Astrocyte (in vitro differentiated cells and primary cell): ENCODE results near the gene DOCK2. TPM values are rescaled to one million over a fixed set of nuclear protein-coding genes. Genes with fewer than 3 reads are reported as not detected.
A peak's percentile ranks its signal among the peaks of the same experiment; 100 is the strongest.
"Not testable (repeated sequence)": the region's sequence is repeated elsewhere in the genome, so short reads cannot be mapped to it uniquely, and the experiment has no call there.

Experiments used
- DNase-seq: peaks from one replicate; pipeline ENCODE4 v3.0.0-alpha.2; 2010; ENCODE audit warnings: low read depth
- FAIRE-seq: peaks from 2 replicates; lab custom pipeline; 2011; peaks lifted over from hg19 to GRCh38; lab: Jason Lieb, UNC
- H2AFZ ChIP-seq: 2 replicates; pipeline ENCODE4 v1.6.0; 2012; ENCODE audit warnings: low read depth, low read length, inconsistent platforms
- H3K27ac ChIP-seq: 2 replicates; pipeline ENCODE4 v1.5.1; 2011; ENCODE audit warnings: low read depth, low read length, inconsistent platforms
- H3K27me3 ChIP-seq: 2 replicates; pipeline ENCODE4 v1.6.0; 2011; ENCODE audit warnings: low read length, inconsistent platforms; ENCODE audit not compliant: insufficient read depth
- H3K36me3 ChIP-seq: 2 replicates; pipeline ENCODE4 v1.5.1; 2011; ENCODE audit warnings: low read length, inconsistent platforms; ENCODE audit not compliant: insufficient read depth
- H3K4me1 ChIP-seq: 2 replicates; pipeline ENCODE4 v1.5.1; 2011; ENCODE audit warnings: low read length, inconsistent platforms; ENCODE audit not compliant: insufficient read depth
- H3K4me2 ChIP-seq: 2 replicates; pipeline ENCODE4 v1.6.0; 2012; ENCODE audit warnings: low read length, inconsistent platforms
- H3K4me3 ChIP-seq: 2 replicates; pipeline ENCODE4 v1.5.1; 2011; ENCODE audit warnings: low read depth, mild to moderate bottlenecking, low read length, inconsistent platforms; ENCODE audit not compliant: insufficient read depth
- H3K79me2 ChIP-seq: 2 replicates; pipeline ENCODE4 v1.6.0; 2012; ENCODE audit warnings: mild to moderate bottlenecking, low read length, inconsistent platforms; ENCODE audit not compliant: insufficient read depth
- H3K9ac ChIP-seq: 2 replicates; pipeline ENCODE4 v1.6.0; 2012; ENCODE audit warnings: mild to moderate bottlenecking, low read length, inconsistent platforms
- H3K9me3 ChIP-seq: 2 replicates; pipeline ENCODE4 v1.5.1; 2012; ENCODE audit warnings: low read depth, mild to moderate bottlenecking, low read length, inconsistent platforms; ENCODE audit not compliant: insufficient read depth
- H4K20me1 ChIP-seq: 2 replicates; pipeline ENCODE4 v1.6.0; 2012; ENCODE audit warnings: low read length, inconsistent platforms; ENCODE audit not compliant: insufficient read depth
- H3K27ac Mint-ChIP-seq: one replicate; pipeline ENCODE4 v1.8.0; 2021; ENCODE audit warnings: mild to moderate bottlenecking, mixed read lengths; ENCODE audit not compliant: unreplicated experiment
- H3K27me3 Mint-ChIP-seq: one replicate; pipeline ENCODE4 v1.8.0; 2021; ENCODE audit warnings: low read depth, mixed read lengths; ENCODE audit not compliant: unreplicated experiment
- H3K36me3 Mint-ChIP-seq: one replicate; pipeline ENCODE4 v1.8.0; 2021; ENCODE audit warnings: low read depth, mixed read lengths; ENCODE audit not compliant: unreplicated experiment
- H3K4me1 Mint-ChIP-seq: one replicate; pipeline ENCODE4 v1.8.0; 2021; ENCODE audit warnings: low read depth, mixed read lengths; ENCODE audit not compliant: unreplicated experiment
- H3K4me3 Mint-ChIP-seq: one replicate; pipeline ENCODE4 v1.8.0; 2021; ENCODE audit warnings: mild to moderate bottlenecking, moderate library complexity, mixed read lengths; ENCODE audit not compliant: unreplicated experiment
- H3K9me3 Mint-ChIP-seq: one replicate; pipeline ENCODE4 v1.8.0; 2021; ENCODE audit warnings: mild to moderate bottlenecking, mixed read lengths; ENCODE audit not compliant: unreplicated experiment
- EZH2 ChIP-seq: IDR thresholded peaks from 2 replicates; pipeline ENCODE4 v1.6.1; 2012; ENCODE audit warnings: mild to moderate bottlenecking, low read length, inconsistent platforms; ENCODE audit not compliant: insufficient read depth
- total RNA-seq: library from RNA; stranded (reverse); gene quantifications from 2 replicates; pipeline ENCODE4 v1.2.1, GENCODE V29; 2021
- TF ChIP-seq, protein P1 (sequence below): IDR thresholded peaks from 2 replicates; pipeline ENCODE4 v1.5.1; 2011; ENCODE audit warnings: low read depth, mild to moderate bottlenecking, inconsistent platforms, low read length, moderate library complexity; ENCODE audit not compliant: insufficient read depth

Gene DOCK2
- total RNA-seq, 1 donor from 2014 or later, result 0.66 TPM

DNA sequence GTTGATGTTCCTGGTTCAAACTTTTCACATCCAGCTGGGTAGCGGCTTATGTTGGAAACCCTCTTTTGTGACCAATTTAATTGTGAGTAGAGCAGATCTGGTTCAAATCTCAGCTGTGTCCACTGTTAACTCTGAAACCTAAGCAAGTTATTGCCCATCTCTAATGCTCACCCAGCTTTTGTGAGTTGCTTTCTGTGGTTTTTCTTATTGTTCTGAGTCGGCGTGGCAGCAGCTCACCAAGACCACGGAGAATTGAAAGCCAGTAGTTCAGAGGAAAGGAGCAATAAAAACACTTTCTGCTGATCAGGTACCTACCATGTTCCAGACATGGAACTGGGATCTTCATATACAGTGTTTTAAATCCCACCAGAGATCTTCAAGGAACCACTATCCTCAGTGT is 114.4 kb downstream of the DOCK2 start:
- no peaks in the 10 kb centered on the region for H3K79me2 ChIP-seq
- no peaks in the 10 kb centered on the region for H3K9me3 ChIP-seq
- Mint-ChIP-seq H3K9me3 (peaks cover 8% of the 10 kb centered on the region), H3K4me3 (no peak overlapping the region), H3K4me1 (peaks cover 3% of the 10 kb centered on the region), H3K27me3 (peaks cover 12% of the 10 kb centered on the region), H3K27ac (no peak overlapping the region), H3K36me3 (no peaks in the 10 kb centered on the region)
- no peaks in the 10 kb centered on the region for H3K36me3 ChIP-seq
- no peak for TF ChIP-seq EZH2
- TF ChIP-seq, protein P1, sequence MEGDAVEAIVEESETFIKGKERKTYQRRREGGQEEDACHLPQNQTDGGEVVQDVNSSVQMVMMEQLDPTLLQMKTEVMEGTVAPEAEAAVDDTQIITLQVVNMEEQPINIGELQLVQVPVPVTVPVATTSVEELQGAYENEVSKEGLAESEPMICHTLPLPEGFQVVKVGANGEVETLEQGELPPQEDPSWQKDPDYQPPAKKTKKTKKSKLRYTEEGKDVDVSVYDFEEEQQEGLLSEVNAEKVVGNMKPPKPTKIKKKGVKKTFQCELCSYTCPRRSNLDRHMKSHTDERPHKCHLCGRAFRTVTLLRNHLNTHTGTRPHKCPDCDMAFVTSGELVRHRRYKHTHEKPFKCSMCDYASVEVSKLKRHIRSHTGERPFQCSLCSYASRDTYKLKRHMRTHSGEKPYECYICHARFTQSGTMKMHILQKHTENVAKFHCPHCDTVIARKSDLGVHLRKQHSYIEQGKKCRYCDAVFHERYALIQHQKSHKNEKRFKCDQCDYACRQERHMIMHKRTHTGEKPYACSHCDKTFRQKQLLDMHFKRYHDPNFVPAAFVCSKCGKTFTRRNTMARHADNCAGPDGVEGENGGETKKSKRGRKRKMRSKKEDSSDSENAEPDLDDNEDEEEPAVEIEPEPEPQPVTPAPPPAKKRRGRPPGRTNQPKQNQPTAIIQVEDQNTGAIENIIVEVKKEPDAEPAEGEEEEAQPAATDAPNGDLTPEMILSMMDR, result no peak
- no peak overlapping the region for H2AFZ ChIP-seq
- H3K9ac ChIP-seq, result no peak overlapping the region
- H3K27ac ChIP-seq, result no peak overlapping the region
- no peaks in the 10 kb centered on the region for H3K27me3 ChIP-seq
- DNase-seq, result no peak
- H4K20me1 ChIP-seq, result no peaks in the 10 kb centered on the region
- no peak overlapping the region for H3K4me2 ChIP-seq
- no peak for FAIRE-seq
- H3K4me1 ChIP-seq, result no peaks in the 10 kb centered on the region
- H3K4me3 ChIP-seq, result no peak overlapping the region

DNA sequence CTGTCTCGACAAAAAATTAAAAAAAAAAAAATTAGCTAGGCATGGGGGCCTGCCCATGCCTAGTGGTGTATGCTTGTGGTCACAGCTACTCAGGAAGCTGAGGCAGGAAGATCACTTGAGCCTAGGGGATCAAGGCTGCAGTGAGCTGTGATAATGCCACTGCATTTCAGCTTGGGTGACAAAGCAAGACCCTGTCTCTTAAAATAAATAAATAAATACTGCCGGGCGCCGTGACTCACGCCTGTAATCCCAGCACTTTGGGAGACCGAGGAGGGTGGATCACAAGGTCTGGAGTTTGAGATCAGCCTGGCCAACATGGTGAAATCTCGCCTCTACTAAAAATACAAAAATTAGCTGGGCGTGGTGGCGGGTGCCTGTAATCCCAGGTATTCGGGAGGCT is 115.5 kb downstream of the DOCK2 start:
- H3K36me3 Mint-ChIP-seq, H3K9me3 Mint-ChIP-seq, H3K4me3 ChIP-seq, H3K79me2 ChIP-seq, H3K27me3 ChIP-seq, H3K36me3 ChIP-seq, H3K4me1 ChIP-seq, H3K4me3 Mint-ChIP-seq, H2AFZ ChIP-seq, H3K9ac ChIP-seq, H3K27me3 Mint-ChIP-seq, FAIRE-seq, H4K20me1 ChIP-seq, H3K4me1 Mint-ChIP-seq, H3K27ac ChIP-seq, H3K27ac Mint-ChIP-seq, H3K9me3 ChIP-seq, H3K4me2 ChIP-seq, DNase-seq: not testable (repeated sequence)

DNA sequence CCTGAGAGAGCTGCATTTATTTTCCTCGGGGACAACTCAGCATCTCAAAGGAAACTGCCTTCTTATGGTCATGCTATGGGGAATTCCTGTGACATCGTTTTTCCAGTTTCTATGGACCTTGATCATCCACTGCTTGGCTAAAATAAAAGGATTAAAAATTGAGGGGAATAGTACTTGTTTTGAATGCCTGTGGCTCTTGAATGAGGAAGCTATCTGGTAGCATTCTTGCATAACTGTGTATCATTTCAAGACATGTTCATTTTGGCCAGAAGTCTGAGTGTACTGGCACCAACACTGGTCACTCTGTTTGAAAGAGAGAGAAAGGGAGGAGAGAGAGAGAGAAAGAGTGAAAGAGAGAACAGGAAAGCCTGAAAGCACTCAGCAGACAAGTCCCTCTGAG is 116.7 kb downstream of the DOCK2 start:
- Histone ChIP-seq H3K27me3 (no peaks in the 10 kb centered on the region), H3K4me2 (no peak overlapping the region), H3K79me2 (no peaks in the 10 kb centered on the region), H3K4me3 (no peak overlapping the region), H3K9ac (no peak overlapping the region), H4K20me1 (no peaks in the 10 kb centered on the region), H3K27ac (no peak overlapping the region), H3K9me3 (no peaks in the 10 kb centered on the region), H2AFZ (no peak overlapping the region), H3K4me1 (no peaks in the 10 kb centered on the region), H3K36me3 (no peaks in the 10 kb centered on the region)
- Mint-ChIP-seq H3K27ac (no peak overlapping the region), H3K4me3 (no peak overlapping the region), H3K9me3 (peaks cover 6% of the 10 kb centered on the region), H3K4me1 (peaks cover 3% of the 10 kb centered on the region), H3K27me3 (peaks cover 10% of the 10 kb centered on the region), H3K36me3 (no peaks in the 10 kb centered on the region)
- DNase-seq (peak; percentile 78), FAIRE-seq (no peak)
- TF ChIP-seq EZH2, result no peak
- TF ChIP-seq, protein P1, result no peak
